ENCODE measurements around the gene CRTC2. TPM values are rescaled to one million over a fixed set of nuclear protein-coding genes. Genes with fewer than 3 reads are reported as not detected.
"Not testable (repeated sequence)": the region's sequence is repeated elsewhere in the genome, so short reads cannot be mapped to it uniquely, and the experiment has no call there.

The CRTC2 gene, protein sequence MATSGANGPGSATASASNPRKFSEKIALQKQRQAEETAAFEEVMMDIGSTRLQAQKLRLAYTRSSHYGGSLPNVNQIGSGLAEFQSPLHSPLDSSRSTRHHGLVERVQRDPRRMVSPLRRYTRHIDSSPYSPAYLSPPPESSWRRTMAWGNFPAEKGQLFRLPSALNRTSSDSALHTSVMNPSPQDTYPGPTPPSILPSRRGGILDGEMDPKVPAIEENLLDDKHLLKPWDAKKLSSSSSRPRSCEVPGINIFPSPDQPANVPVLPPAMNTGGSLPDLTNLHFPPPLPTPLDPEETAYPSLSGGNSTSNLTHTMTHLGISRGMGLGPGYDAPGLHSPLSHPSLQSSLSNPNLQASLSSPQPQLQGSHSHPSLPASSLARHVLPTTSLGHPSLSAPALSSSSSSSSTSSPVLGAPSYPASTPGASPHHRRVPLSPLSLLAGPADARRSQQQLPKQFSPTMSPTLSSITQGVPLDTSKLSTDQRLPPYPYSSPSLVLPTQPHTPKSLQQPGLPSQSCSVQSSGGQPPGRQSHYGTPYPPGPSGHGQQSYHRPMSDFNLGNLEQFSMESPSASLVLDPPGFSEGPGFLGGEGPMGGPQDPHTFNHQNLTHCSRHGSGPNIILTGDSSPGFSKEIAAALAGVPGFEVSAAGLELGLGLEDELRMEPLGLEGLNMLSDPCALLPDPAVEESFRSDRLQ
- 6.6 and 8.6 TPM in 2 replicates for total RNA-seq (ENCODE audit: low replicate concordance)

DNA sequence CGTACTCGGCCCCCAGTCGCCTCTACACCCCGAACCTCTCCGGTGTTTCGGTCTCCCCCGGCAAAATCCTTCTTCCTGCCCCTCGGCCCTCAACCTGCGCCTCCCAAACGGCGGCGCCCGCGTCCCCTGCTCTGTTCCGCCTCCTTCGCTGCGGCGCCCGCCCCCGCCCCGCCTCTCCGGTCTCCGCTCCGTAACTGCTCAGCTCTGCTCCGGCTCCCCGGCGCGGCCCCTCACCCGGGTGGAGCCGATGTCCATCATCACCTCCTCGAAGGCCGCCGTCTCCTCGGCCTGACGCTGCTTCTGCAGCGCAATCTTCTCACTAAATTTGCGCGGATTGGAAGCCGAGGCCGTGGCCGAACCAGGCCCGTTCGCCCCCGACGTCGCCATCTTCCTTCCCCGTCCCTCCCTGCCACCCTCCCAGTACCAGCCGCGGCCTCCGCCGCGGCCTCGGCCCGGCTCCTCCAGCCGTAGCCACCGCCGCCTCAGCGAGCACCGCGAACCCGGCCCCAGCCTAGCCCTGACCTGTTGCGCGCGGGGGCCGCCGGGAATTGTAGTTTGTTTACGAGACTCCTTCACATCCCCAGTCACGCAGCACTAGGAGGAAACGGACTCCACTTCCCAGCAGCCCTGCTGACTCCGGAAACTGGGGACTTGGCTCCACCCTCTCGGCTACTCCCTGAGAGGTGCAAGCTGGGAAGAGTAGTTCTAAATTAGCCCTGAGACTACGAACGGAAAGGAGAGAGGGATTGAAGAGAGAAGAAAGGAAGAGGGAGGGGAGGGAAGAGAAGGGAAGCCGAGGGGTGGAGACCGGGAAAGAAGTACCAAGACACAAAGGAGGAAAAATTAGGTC lies at the start of gene CRTC2:
Gene CRTC2 (minus strand): TSS at position 502 of the 850 bp plus-strand sequence. CDS start 115 bp downstream, at position 387.
- peak; percentile 98 for DNase-seq (ENCODE audit: low read depth)
- TF ChIP-seq, protein P1, sequence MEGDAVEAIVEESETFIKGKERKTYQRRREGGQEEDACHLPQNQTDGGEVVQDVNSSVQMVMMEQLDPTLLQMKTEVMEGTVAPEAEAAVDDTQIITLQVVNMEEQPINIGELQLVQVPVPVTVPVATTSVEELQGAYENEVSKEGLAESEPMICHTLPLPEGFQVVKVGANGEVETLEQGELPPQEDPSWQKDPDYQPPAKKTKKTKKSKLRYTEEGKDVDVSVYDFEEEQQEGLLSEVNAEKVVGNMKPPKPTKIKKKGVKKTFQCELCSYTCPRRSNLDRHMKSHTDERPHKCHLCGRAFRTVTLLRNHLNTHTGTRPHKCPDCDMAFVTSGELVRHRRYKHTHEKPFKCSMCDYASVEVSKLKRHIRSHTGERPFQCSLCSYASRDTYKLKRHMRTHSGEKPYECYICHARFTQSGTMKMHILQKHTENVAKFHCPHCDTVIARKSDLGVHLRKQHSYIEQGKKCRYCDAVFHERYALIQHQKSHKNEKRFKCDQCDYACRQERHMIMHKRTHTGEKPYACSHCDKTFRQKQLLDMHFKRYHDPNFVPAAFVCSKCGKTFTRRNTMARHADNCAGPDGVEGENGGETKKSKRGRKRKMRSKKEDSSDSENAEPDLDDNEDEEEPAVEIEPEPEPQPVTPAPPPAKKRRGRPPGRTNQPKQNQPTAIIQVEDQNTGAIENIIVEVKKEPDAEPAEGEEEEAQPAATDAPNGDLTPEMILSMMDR (IDR thresholded peaks at IDR 0.05; ENCODE audit: insufficient read depth, low read length): no peak
- H3K4me3 ChIP-seq (ENCODE audit: low read depth, low read length): peak within 1 kb of the TSS; percentile 95

DNA sequence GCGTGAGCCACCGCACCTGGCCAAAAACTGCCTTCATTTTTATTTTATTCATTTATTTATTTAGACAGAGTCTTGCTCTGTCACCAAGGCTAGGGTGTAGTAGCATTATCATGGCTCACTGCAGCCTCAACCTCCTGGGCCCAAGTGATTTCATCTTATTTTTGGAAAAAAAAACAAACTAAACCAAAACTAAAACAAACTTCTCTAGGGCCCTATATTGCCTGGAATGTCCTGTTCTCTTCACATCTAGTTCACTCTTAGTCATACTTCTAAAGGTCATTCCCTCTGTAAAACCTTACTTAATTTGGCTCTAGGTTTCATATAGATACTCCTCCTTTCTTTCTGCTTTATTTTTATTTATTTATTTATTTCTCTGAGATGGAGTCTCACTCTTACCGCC lies 47.7 kb upstream of the CRTC2 start:
- H3K4me3 ChIP-seq (ENCODE audit: low read depth, low read length): no peak overlapping the region
- TF ChIP-seq, protein P1 (IDR thresholded peaks at IDR 0.05; ENCODE audit: insufficient read depth, low read length): no peak
- peak; percentile 46 for DNase-seq (ENCODE audit: low read depth)

DNA sequence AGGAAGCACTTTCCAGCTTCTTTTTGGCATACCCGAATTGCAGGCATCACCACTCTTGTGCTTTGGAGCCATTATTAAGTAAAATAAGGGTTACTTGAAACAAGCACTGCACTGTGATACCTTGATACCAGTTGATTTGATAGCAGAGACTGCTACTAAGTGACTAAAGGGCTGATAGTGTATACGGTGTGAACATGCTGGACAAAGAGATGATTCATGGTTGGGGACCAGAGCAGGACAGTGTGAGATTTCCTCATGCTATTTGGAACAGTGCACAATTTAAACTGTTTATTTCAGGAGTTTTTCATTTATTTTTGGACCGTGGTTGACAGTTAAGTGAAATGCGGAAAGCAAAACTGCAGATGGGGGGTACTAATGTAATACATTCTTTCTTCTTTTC lies 42.0 kb upstream of the CRTC2 start:
- no peak overlapping the region for H3K4me3 ChIP-seq (ENCODE audit: low read depth, low read length)
- TF ChIP-seq, protein P1 (IDR thresholded peaks at IDR 0.05; ENCODE audit: insufficient read depth, low read length): no peak
- no peak for DNase-seq (ENCODE audit: low read depth)

DNA sequence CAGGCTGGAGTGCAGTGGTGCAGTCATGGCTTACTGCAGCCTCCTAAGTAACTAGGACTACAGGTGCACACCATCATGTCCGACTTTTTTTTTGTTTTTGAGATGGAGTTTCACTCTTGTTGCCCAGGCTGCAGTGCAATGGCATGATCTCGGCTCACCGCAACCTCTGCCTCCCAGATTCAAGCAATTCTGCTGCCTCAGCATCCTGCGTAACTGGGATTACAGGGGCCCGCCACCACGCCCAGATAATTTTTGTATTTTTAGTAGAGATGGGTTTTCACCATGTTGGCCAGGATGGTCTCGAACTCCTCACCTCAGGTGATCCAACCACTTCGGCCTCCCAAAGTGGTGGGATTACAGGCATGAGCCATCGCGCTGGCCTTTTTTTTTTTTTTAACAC lies 38.5 kb upstream of the CRTC2 start:
- DNase-seq (ENCODE audit: low read depth); H3K4me3 ChIP-seq (ENCODE audit: low read depth, low read length): not testable (repeated sequence)

DNA sequence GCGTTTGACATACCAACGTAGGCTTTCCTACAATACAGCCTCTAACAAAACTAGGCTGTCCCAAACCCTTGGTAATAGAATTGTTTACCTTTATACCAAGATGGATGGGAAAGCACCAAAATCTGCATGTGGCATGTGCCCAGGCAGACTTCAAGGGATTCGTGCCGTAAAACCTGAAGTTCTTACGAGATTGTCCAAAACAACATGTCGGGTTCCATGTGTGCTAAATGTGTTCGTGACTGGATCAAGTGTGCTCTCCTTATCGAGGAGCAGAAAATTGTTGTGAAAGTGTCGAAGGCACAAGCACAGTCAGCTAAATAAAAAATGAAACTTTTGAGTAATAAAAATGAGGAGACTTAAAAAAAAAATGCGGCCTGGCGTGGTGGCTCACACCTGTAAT lies 37.2 kb upstream of the CRTC2 start:
- no peak for DNase-seq (ENCODE audit: low read depth)
- no peak overlapping the region for H3K4me3 ChIP-seq (ENCODE audit: low read depth, low read length)
- TF ChIP-seq, protein P1 (IDR thresholded peaks at IDR 0.05; ENCODE audit: insufficient read depth, low read length): no peak

DNA sequence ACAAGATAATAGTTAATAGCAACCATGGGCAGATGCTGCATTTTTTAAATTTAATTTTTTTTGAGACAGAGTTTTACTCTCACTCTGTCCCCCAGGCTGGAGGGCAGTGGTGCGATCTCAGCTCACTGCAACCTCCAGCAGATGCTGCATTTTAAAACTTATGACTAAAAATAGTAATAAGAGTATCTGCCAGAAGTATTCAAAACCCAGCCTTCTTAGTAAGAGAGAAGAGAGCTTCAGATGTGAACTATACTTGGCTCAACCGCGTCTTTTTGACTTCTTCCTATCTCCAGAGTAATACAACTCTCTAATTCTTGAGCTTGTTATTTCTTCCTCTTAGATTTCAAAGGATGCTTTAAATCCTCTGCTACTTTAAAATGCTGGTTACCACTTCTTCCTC lies 36.8 kb upstream of the CRTC2 start:
- DNase-seq (ENCODE audit: low read depth): no peak
- no peak overlapping the region for H3K4me3 ChIP-seq (ENCODE audit: low read depth, low read length)
- TF ChIP-seq, protein P1 (IDR thresholded peaks at IDR 0.05; ENCODE audit: insufficient read depth, low read length): no peak

All from fibroblast of the aortic adventitia (primary cell).